Measurements from ENCODE around the gene PDE3A. TPM values are rescaled to one million over a fixed set of nuclear protein-coding genes. Genes with fewer than 3 reads are reported as not detected.

The PDE3A gene
- total and polyA plus RNA-seq, 10 of the 15 experiments (the other 5 are each of a cell fraction or from before 2014, with no cell fraction given): 0.01 to 2.6 (median 1.5) TPM

DNA sequence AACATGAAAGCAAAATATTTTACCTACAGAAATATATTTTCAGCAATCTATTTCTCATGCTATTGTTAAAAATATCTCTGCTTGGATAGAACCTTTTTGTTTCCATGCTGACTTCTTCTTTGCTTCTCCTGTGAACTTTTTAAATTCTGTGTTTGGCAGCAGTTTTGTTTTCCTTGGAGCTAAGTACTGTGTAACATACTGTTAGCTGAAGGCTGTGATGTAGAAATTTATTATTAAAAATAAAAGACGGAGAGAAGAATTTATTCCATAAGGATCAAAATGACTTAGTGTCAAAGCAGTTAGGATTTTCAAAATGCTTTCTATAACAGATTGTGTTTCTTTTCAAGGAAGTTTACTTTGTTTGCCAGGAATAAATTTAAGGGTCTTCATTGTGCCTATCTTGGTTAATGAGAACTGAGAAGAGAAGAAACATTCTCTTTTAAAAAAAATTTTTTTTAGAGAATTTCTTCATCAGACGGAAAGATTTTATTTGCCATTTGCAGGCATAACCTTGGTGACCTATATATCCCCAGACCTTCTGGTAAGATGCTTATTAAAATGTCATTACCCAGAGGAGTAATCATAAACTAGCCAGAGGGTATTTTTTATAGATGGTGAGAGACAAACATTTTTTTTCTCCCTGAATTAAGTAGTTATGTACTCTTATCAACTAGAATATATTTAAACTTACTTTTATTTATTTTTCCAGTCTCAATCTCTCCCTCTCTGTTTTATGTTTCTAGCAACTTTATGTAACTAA, 179.7 kb downstream of the PDE3A start:
- 55% methylated on average over 2 of the region's 2 CpGs for WGBS (ENCODE audit: insufficient coverage, insufficient replicate concordance, low lambda C conversion rate, missing lambda C conversion rate)
- in situ Hi-C loops (cut with MboI): no loop called here
- intact Hi-C loops (cut with micrococcal nuclease; ENCODE audit: unreplicated experiment): loop anchor here (5.0 kb wide), 1 partner anchor 426 kb away; no protein-coding TSS in a partner anchor
- SMC1A ChIA-PET (ENCODE audit: uncharacterized antibody, unreplicated experiment): interaction anchor here (0.6 to 1.7 kb wide), 2 partner anchors 8 to 54 kb away, joined by 3 to 6 read pairs; no protein-coding TSS in a partner anchor
- Histone ChIP-seq H3K27ac (ENCODE audit: control insufficient read depth, insufficient read depth) (no peak overlapping the region), H3K4me2 (ENCODE audit: control insufficient read depth, insufficient read depth) (no peak overlapping the region), H3K27me3 (replicated peaks in 1 of 2; ENCODE audit: control insufficient read depth in 2 of 2, insufficient read depth in 2 of 2, low read length in 1 of 2) (no peaks in the 10 kb centered on the region), H3K9me3 (replicated peaks; ENCODE audit: control insufficient read depth, insufficient read depth, low read length) (no peaks in the 10 kb centered on the region), H3K79me2 (ENCODE audit: control insufficient read depth, insufficient read depth, low read length) (no peaks in the 10 kb centered on the region), H3K9ac (ENCODE audit: control insufficient read depth, insufficient read depth, low read length) (no peak overlapping the region), H3K4me1 (ENCODE audit: control insufficient read depth, insufficient read depth, low read length) (no peaks in the 10 kb centered on the region), H3K4me3 (no peak overlapping the region), H4K20me1 (ENCODE audit: control insufficient read depth, insufficient read depth) (no peaks in the 10 kb centered on the region), H2AFZ (ENCODE audit: control insufficient read depth, low read depth, low read length) (no peak overlapping the region), H3K36me3 (ENCODE audit: control insufficient read depth in 2 of 2, insufficient read depth in 2 of 2, low read length in 1 of 2) (no peaks in the 10 kb centered on the region)
- RAD21 ChIA-PET (ENCODE audit: unreplicated experiment): no interaction called here
- FAIRE-seq (no peak), DNase-seq (ENCODE audit: low read depth, low spot score) (no peak), ATAC-seq (no peak)
- CTCF ChIA-PET: interaction anchor here (0.9 kb wide), 1 partner anchor 11 kb away, joined by 3 read pairs; no protein-coding TSS in a partner anchor
- POLR2A ChIA-PET: no interaction called here
- no TSS peak for BruUV-seq (replicated peaks)
- TF ChIP-seq POLR2AphosphoS5 (IDR thresholded peaks at IDR 0.05; ENCODE audit: low read length) (no peak), STAT1 (conservative IDR thresholded peaks at IDR 0.05) (no peak), LARP7 (IDR thresholded peaks at IDR 0.05) (no peak), SPI1 (IDR thresholded peaks at IDR 0.05; ENCODE audit: borderline replicate concordance, insufficient read depth, low read depth, low read length) (no peak)
- TF ChIP-seq, protein P1, sequence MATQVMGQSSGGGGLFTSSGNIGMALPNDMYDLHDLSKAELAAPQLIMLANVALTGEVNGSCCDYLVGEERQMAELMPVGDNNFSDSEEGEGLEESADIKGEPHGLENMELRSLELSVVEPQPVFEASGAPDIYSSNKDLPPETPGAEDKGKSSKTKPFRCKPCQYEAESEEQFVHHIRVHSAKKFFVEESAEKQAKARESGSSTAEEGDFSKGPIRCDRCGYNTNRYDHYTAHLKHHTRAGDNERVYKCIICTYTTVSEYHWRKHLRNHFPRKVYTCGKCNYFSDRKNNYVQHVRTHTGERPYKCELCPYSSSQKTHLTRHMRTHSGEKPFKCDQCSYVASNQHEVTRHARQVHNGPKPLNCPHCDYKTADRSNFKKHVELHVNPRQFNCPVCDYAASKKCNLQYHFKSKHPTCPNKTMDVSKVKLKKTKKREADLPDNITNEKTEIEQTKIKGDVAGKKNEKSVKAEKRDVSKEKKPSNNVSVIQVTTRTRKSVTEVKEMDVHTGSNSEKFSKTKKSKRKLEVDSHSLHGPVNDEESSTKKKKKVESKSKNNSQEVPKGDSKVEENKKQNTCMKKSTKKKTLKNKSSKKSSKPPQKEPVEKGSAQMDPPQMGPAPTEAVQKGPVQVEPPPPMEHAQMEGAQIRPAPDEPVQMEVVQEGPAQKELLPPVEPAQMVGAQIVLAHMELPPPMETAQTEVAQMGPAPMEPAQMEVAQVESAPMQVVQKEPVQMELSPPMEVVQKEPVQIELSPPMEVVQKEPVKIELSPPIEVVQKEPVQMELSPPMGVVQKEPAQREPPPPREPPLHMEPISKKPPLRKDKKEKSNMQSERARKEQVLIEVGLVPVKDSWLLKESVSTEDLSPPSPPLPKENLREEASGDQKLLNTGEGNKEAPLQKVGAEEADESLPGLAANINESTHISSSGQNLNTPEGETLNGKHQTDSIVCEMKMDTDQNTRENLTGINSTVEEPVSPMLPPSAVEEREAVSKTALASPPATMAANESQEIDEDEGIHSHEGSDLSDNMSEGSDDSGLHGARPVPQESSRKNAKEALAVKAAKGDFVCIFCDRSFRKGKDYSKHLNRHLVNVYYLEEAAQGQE (IDR thresholded peaks at IDR 0.05; ENCODE audit: low read depth, low read length): no peak
- TF ChIP-seq, protein P2, sequence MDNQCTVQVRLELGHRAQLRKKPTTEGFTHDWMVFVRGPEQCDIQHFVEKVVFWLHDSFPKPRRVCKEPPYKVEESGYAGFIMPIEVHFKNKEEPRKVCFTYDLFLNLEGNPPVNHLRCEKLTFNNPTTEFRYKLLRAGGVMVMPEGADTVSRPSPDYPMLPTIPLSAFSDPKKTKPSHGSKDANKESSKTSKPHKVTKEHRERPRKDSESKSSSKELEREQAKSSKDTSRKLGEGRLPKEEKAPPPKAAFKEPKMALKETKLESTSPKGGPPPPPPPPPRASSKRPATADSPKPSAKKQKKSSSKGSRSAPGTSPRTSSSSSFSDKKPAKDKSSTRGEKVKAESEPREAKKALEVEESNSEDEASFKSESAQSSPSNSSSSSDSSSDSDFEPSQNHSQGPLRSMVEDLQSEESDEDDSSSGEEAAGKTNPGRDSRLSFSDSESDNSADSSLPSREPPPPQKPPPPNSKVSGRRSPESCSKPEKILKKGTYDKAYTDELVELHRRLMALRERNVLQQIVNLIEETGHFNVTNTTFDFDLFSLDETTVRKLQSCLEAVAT (IDR thresholded peaks at IDR 0.05): no peak
